H9 (cell line): ENCODE measurements around the gene COL11A1. TPM values are rescaled to one million over a fixed set of nuclear protein-coding genes. Genes with fewer than 3 reads are reported as not detected.

Experiments used
- DNase-seq: peaks from one replicate; pipeline ENCODE4 v3.0.0-alpha.2; 2017
- H2AFZ ChIP-seq: one replicate; pipeline ENCODE4 v1.6.1; 2013; ENCODE audit warnings: mild to moderate bottlenecking, low read length, control low read depth, moderate library complexity
- H2AK5ac ChIP-seq: 2 replicates; pipeline ENCODE4 v1.6.1; 2013; ENCODE audit warnings: low read length, control low read depth, mixed read lengths; ENCODE audit not compliant: insufficient read length
- H2BK120ac ChIP-seq: one replicate; pipeline ENCODE4 v1.6.1; 2013; ENCODE audit warnings: low read depth, mild to moderate bottlenecking, low read length, control low read depth, inconsistent platforms; ENCODE audit not compliant: poor library complexity, severe bottlenecking
- H2BK12ac ChIP-seq: 2 replicates; pipeline ENCODE4 v1.6.1; 2013; ENCODE audit warnings: low read length, control low read depth, mixed read lengths, low read depth; ENCODE audit not compliant: insufficient read length
- H2BK15ac ChIP-seq: 2 replicates; pipeline ENCODE4 v1.6.1; 2013; ENCODE audit warnings: low read depth, low read length, control low read depth
- H2BK20ac ChIP-seq: one replicate; pipeline ENCODE4 v1.6.1; 2013; ENCODE audit warnings: low read depth, mild to moderate bottlenecking, low read length, control low read depth, inconsistent platforms; ENCODE audit not compliant: poor library complexity, severe bottlenecking
- H2BK5ac ChIP-seq: 2 replicates; pipeline ENCODE4 v1.6.1; 2013; ENCODE audit warnings: low read length, control low read depth, mixed read lengths; ENCODE audit not compliant: insufficient read length
- H3K14ac ChIP-seq: 2 replicates; pipeline ENCODE4 v1.6.1; 2013; ENCODE audit warnings: low read length, control low read depth; ENCODE audit not compliant: insufficient read depth
- H3K18ac ChIP-seq: 2 replicates; pipeline ENCODE4 v1.6.1; 2013; ENCODE audit warnings: low read depth, mild to moderate bottlenecking, mixed read lengths, low read length, control low read depth; ENCODE audit not compliant: insufficient read length
- H3K23ac ChIP-seq: 2 replicates; pipeline ENCODE4 v1.6.1; 2013; ENCODE audit warnings: low read length, control low read depth, mixed read lengths, low read depth; ENCODE audit not compliant: insufficient read length
- H3K23me2 ChIP-seq: 2 replicates; pipeline ENCODE4 v1.6.1; 2013; ENCODE audit warnings: low read depth, mild to moderate bottlenecking, mixed read lengths, low read length, control low read depth; ENCODE audit not compliant: insufficient read length, poor library complexity, severe bottlenecking
- H3K27ac ChIP-seq: 2 replicates; pipeline ENCODE4 v1.5.1; 2013; ENCODE audit warnings: low read length, control low read depth, mixed read lengths, low read depth; ENCODE audit not compliant: insufficient read length
- H3K27me3 ChIP-seq: 2 replicates; pipeline ENCODE4 v1.6.1; 2013; ENCODE audit warnings: low read length, control low read depth, inconsistent platforms; ENCODE audit not compliant: insufficient read depth
- H3K4ac ChIP-seq: 2 replicates; pipeline ENCODE4 v1.6.1; 2013; ENCODE audit warnings: low read depth, mild to moderate bottlenecking, control low read depth, inconsistent platforms, low read length, moderate library complexity
- H3K4me1 ChIP-seq: 2 replicates; pipeline ENCODE4 v1.6.1; 2013; ENCODE audit warnings: low read length, control low read depth, inconsistent platforms; ENCODE audit not compliant: insufficient read depth
- H3K4me2 ChIP-seq: 2 replicates; pipeline ENCODE4 v1.6.1; 2013; ENCODE audit warnings: low read length, control low read depth, mixed read lengths; ENCODE audit not compliant: insufficient read length, insufficient read depth
- H3K56ac ChIP-seq: 2 replicates; pipeline ENCODE4 v1.6.1; 2013; ENCODE audit warnings: low read depth, mild to moderate bottlenecking, mixed read lengths, low read length, control low read depth; ENCODE audit not compliant: insufficient read length
- H3K79me1 ChIP-seq: 2 replicates; pipeline ENCODE4 v1.6.1; 2013; ENCODE audit warnings: low read depth, mild to moderate bottlenecking, moderate library complexity, low read length, control low read depth, inconsistent platforms; ENCODE audit not compliant: insufficient read depth, poor library complexity, severe bottlenecking
- H3K79me2 ChIP-seq: 2 replicates; pipeline ENCODE4 v1.6.1; 2013; ENCODE audit warnings: low read length, control low read depth, inconsistent platforms; ENCODE audit not compliant: insufficient read depth
- H3K9ac ChIP-seq: 2 replicates; pipeline ENCODE4 v1.6.1; 2013; ENCODE audit warnings: low read length, control low read depth, mixed read lengths; ENCODE audit not compliant: insufficient read length; ENCODE audit errors: extremely low read depth
- H3K9me3 ChIP-seq: one replicate; pipeline ENCODE4 v1.6.1; 2013; ENCODE audit warnings: low read depth, low read length, inconsistent platforms; ENCODE audit not compliant: control insufficient read depth
- H3T11ph ChIP-seq: one replicate; pipeline ENCODE4 v1.6.1; 2013; ENCODE audit warnings: mild to moderate bottlenecking, low read length, control low read depth, inconsistent platforms
- H4K20me1 ChIP-seq: one replicate; pipeline ENCODE4 v1.6.1; 2013; ENCODE audit not compliant: control insufficient read depth, insufficient read length, insufficient read depth
- H4K5ac ChIP-seq: 2 replicates; pipeline ENCODE4 v1.6.1; 2013; ENCODE audit warnings: low read depth, mild to moderate bottlenecking, mixed read lengths, low read length, control low read depth; ENCODE audit not compliant: insufficient read length
- H4K8ac ChIP-seq: replicated peaks from 2 replicates; pipeline ENCODE4 v1.6.1; 2013; ENCODE audit warnings: low read length, control low read depth, mixed read lengths, low read depth; ENCODE audit not compliant: insufficient read length
- H4K91ac ChIP-seq: 2 replicates; pipeline ENCODE4 v1.6.1; 2013; ENCODE audit warnings: low read depth, mild to moderate bottlenecking, moderate library complexity, mixed read lengths, low read length, control low read depth; ENCODE audit not compliant: insufficient read length
- H3K27ac Mint-ChIP-seq, 3 experiments: 2 replicates in 2 of 3; 3 replicates in 1 of 3; pipeline ENCODE4 v1.8.0; 2020 to 2021; ENCODE audit warnings: mixed read lengths in 3 of 3, mild to moderate bottlenecking in 1 of 3, moderate library complexity in 1 of 3
- H3K27me3 Mint-ChIP-seq: 2 replicates; pipeline ENCODE4 v1.8.0; 2021; ENCODE audit warnings: low read depth, mild to moderate bottlenecking, moderate library complexity, mixed read lengths
- H3K36me3 Mint-ChIP-seq, 3 experiments: 2 replicates in 2 of 3; 3 replicates in 1 of 3; pipeline ENCODE4 v1.8.0; 2020 to 2021; ENCODE audit warnings: low read depth in 3 of 3, mixed read lengths in 3 of 3; ENCODE audit not compliant: insufficient read depth in 1 of 3
- H3K4me1 Mint-ChIP-seq, 2 experiments: 2 replicates each; pipeline ENCODE4 v1.8.0; 2020; ENCODE audit warnings: mixed read lengths in 2 of 2
- H3K4me3 Mint-ChIP-seq, 2 experiments: 2 replicates in 1 of 2; 3 replicates in 1 of 2; pipeline ENCODE4 v1.8.0; 2020 to 2021; ENCODE audit warnings: mild to moderate bottlenecking in 2 of 2, mixed read lengths in 2 of 2, moderate library complexity in 1 of 2
- H3K9me3 Mint-ChIP-seq, 2 experiments: 2 replicates in 1 of 2; 3 replicates in 1 of 2; pipeline ENCODE4 v1.8.0; 2020; ENCODE audit warnings: mild to moderate bottlenecking in 2 of 2, mixed read lengths in 2 of 2, moderate library complexity in 1 of 2
- CTCF ChIP-seq: fragments of 200-600 bp; sonication (generic); conservative IDR thresholded peaks from 3 replicates; pipeline ENCODE4 v1.8.0; 2021; ENCODE audit warnings: antibody characterized with exemption, mild to moderate bottlenecking
- WGBS: extraction: QIAGEN DNeasy Blood & Tissue Kit; methylation state at CpG from one replicate; pipeline ENCODE4 v1.1.7; 2013; ENCODE audit warnings: missing lambda C conversion rate, low lambda C conversion rate, mixed read lengths; ENCODE audit not compliant: insufficient read length; ENCODE audit errors: extremely low coverage; 5-methylcytosine and 5-hydroxymethylcytosine counted together
- total RNA-seq: library from RNA; stranded (reverse); gene quantifications from 2 replicates; pipeline ENCODE4 v1.2.1, GENCODE V29; 2021

The COL11A1 gene
- total RNA-seq, 1 experiment from 2014 or later: 7.5 TPM

- Mint-ChIP-seq H3K9me3 (peaks cover 14 to 20% of the 10 kb centered on the region in 2 experiments), H3K36me3 (peaks cover 4 to 22% (median 5%) of the 10 kb centered on the region in 3 experiments), H3K4me3 (no peak overlapping the region), H3K27me3 (no peaks in the 10 kb centered on the region), H3K4me1 (peaks cover 19 to 23% of the 10 kb centered on the region in 2 experiments), H3K27ac (no peak overlapping the region)
- no peak overlapping the region for H4K91ac ChIP-seq
- H2BK20ac ChIP-seq: no peak overlapping the region
- no peak overlapping the region for H3T11ph ChIP-seq
- no peak for TF ChIP-seq CTCF
- no peaks in the 10 kb centered on the region for H4K20me1 ChIP-seq
- H2BK12ac ChIP-seq: no peak overlapping the region
- no peaks in the 10 kb centered on the region; the same call in 1 of the 2 replicates for H3K4me1 ChIP-seq
- H2BK120ac ChIP-seq: no peak overlapping the region
- H2BK5ac ChIP-seq: no peak overlapping the region
- H3K4me2 ChIP-seq: no peak overlapping the region
- no peaks in the 10 kb centered on the region for H3K9me3 ChIP-seq
- H3K9ac ChIP-seq: no peak overlapping the region
- no peak overlapping the region for H2BK15ac ChIP-seq
- no peak overlapping the region for H3K14ac ChIP-seq
- no peak overlapping the region for H3K23ac ChIP-seq
- no peak overlapping the region for H3K56ac ChIP-seq
- H3K27ac ChIP-seq: no peak overlapping the region
- H3K23me2 ChIP-seq: no peaks in the 10 kb centered on the region
- H3K18ac ChIP-seq: no peak overlapping the region
- no peak overlapping the region for H2AFZ ChIP-seq
- WGBS: no CpG with 5 or more reads among the region's 3 CpGs
- H3K79me2 ChIP-seq: no peaks in the 10 kb centered on the region
- H2AK5ac ChIP-seq: no peak overlapping the region
- H3K27me3 ChIP-seq: no peaks in the 10 kb centered on the region
- no peak for DNase-seq
- H3K79me1 ChIP-seq: no peaks in the 10 kb centered on the region
- no peak overlapping the region for H4K8ac ChIP-seq
- H3K4ac ChIP-seq: no peak overlapping the region
- H4K5ac ChIP-seq: no peak overlapping the region
These were observed 247.1 kb downstream of the COL11A1 start for GRCh38 chr1:102861247-102861646.
